Activated CD4-positive, alpha-beta T cell treated with anti-CD3 and anti-CD28 coated beads, Interleukin-2, amount 50 U/mL, for 4 hours (primary cell): Measurements from ENCODE around the gene LYSET.
"Not testable (repeated sequence)": the region's sequence is repeated elsewhere in the genome, so short reads cannot be mapped to it uniquely, and the experiment has no call there.

Source experiments
- DNase-seq, 2 experiments: peaks; one replicate each; pipeline ENCODE4 v3.0.0-alpha.2; 2020

LYSET gene

DNA sequence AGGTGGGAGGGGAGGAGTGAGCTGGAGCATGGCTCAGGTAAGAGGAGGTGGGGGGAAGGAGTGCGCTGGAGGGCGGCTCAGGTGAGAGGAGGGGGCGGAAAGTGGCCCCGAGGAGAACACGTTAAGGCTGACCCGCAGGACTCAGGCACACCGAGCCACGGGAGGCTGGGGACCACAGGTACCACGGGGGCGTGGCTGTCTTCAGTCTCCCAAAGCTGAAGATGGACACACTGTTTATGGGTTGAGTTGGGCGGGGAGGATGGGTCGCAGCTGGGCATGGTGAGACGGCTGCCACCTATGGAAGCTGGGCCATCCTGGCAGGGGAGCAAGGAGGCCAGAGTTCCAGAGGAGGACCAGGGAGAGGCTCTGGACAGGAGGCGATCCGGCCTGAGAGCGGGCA, 45.4 kb downstream of the LYSET start:
- no peak for DNase-seq

DNA sequence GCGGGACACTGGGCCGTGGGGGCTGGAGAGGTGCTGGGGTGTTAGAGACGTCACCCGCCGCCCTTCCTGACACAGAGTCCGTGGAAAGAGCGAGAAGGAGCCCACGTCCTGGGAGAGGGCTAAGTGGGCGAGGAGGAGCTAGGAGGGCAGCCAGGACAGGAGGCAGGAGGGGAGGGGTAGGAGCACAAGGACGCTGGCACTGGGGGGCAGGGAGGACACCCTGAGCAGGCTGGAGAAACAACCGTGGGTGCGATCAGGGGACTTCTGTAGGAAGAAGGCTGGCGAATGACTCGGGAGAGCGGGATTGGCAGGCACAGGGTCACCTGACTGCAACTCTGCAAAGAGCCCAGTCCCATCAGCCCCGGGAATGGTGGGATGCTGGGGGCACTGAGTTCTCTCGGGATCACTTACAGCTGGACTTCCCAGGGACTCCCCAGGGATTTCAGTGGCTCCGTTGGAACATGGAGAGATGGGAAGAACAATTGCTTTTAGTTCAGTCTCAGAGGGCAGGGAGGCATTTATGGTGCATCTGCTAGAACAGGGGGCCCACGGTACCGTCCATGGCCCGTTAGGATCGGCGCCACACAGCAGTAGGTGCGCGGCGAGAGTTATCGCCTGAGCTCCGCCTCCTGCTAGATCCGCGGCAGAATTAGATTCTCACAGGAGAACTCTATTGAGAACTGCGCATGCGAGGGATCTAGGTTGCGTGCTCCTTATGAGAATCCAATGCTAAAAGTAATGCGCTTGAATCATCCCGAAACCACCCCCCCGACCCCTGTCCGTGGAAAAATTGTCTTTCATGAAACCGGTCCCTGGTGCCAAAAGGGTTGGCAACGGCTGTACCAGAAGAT, 46.2 kb downstream of the LYSET start:
- DNase-seq = no peak

DNA sequence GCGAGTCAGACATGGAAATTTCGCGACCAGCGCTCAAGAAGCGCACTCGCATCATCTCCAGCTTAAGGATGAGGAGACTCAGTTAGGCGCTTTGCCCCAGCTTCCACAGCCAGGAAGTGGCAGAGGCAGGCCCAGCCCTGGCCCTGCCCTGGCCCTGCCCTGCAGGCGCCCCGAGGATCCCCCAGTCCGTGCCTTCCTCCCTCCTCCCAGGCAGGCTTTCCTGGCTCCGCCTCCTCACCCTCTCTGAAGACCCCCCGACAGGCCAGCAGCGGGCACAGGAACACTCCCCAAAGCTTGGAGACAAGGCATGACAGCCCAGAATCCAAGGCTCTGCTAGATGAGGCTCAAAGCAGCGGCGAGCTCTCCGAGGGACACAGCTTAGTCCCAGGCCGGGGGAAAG, 47.0 kb downstream of the LYSET start:
- no peak for DNase-seq

DNA sequence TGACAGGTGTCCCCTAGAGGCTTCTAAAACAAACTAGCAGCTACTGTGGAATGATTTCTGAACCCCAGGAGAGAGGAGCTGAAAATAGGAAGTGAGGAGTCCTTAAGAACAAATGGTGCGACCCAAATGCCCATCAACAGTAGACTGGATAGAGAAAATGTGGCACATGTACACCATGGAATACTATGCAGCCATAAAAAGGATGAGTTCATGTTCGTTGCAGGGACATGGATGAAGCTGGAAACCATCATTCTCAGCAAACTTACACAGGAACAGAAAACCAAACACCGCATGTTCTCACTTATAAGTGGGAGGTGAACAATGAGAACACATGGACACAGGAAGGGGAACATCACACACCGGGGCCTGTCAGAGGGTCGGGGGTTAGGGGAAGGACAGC, 48.0 kb downstream of the LYSET start:
- DNase-seq = not testable (repeated sequence)

DNA sequence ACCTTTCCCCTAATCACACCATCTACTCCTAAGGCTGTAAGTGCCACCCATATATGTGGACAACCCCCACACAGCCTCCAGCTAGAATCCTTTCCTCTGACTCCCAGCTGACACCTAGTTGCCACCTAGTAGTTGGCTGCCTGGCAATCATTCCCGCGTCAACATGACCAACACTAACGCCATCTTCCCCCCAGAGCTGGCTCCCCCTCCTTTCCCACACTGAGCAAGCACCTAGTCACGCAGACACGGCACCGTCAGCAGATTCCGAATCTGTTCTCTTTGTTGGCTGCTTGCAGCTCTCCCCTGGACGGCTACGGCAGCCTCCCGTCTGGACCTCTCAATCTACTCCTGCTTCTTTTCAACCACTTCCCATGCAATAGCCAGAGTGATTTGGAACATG, 49.7 kb downstream of the LYSET start:
- DNase-seq = no peak
